ENCODE measurements around the gene BAHCC1. TPM values are rescaled to one million over a fixed set of nuclear protein-coding genes. Genes with fewer than 3 reads are reported as not detected.

Gene BAHCC1
- total and polyA plus RNA-seq, 2 of the 8 experiments (the other 6 are each of a cell fraction or from before 2014, with no cell fraction given), result 0.26 to 0.58 TPM

DNA sequence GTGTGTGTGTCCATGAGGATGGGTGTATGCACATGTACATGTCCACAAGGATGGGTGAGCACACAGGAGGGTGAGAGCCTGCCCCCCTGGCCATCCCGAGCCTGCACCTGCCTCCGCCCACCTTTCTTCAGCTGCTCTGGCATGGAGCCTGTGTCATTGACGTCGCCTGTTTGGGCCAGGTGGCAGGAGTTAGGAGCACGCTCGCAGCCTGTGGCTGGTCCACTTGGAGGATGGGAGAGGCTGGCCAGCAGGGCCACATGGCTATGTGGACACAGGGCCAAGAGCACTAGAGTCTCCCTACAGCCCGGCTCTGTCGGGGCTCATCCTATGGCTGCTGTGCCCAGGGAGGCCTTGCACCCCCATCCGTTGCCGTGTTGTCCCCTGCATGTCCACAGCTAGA is 21.4 kb downstream of the BAHCC1 start:
- FAIRE-seq (no peak), DNase-seq (ENCODE audit: low read depth in 1 of 2, low spot score in 2 of 2) (no peak)
- peaks cover 2% of the 10 kb centered on the region; the same call in 1 of the 2 replicates for H3K23me2 ChIP-seq (ENCODE audit: low read depth, low read length)
- H3K56ac ChIP-seq (replicated peaks; ENCODE audit: insufficient read length, low read depth, low read length), result no peak overlapping the region
- H4K5ac ChIP-seq (ENCODE audit: insufficient read length, low read depth, low read length), result no peak overlapping the region
- H2BK120ac ChIP-seq (replicated peaks; ENCODE audit: low read depth, low read length), result no peak overlapping the region
- 87% methylated on average over 10 of the region's 10 CpGs; no CpG with 5 or more reads in 1 of the 2 experiments for WGBS, 2 experiments (ENCODE audit: extremely low coverage in 1 of 2, insufficient coverage in 1 of 2, insufficient read length in 1 of 2, insufficient replicate concordance in 2 of 2, low coverage in 1 of 2, low lambda C conversion rate in 2 of 2, missing lambda C conversion rate in 1 of 2)
- peaks cover 0 to 7% (median 4%) of the 10 kb centered on the region in 4 experiments; a peak in 5 of 7 replicates for H3K4me1 ChIP-seq (replicated peaks in 1 of 4; ENCODE audit: control insufficient read depth in 3 of 4, insufficient read depth in 4 of 4, low read length in 3 of 4)
- H3K27me3 ChIP-seq (replicated peaks in 1 of 4; ENCODE audit: control insufficient read depth in 3 of 4, extremely low read depth in 1 of 4, insufficient read depth in 3 of 4, low read length in 3 of 4), result no peaks in the 10 kb centered on the region; a peak in 2 of 7 replicates
- no peak overlapping the region for H2BK20ac ChIP-seq (ENCODE audit: low read length)
- no peaks in the 10 kb centered on the region for H3K79me2 ChIP-seq (ENCODE audit: control insufficient read depth in 1 of 2, insufficient read depth in 2 of 2, low read length in 2 of 2)
- peak overlapping the region; percentile 47; the same call in 1 of the 2 replicates for H2AK5ac ChIP-seq (ENCODE audit: low read depth, low read length)
- H3K36me3 ChIP-seq (ENCODE audit: control insufficient read depth in 2 of 4, insufficient read depth in 4 of 4, low read length in 3 of 4), result no peaks in the 10 kb centered on the region
- 0 out of 2 replicates have a peak overlapping the region, but pooled peaks have one; percentile 53 for H2BK15ac ChIP-seq (ENCODE audit: low read length)
- ChIA-PET CTCF (ENCODE audit: partially characterized antibody) (interaction anchor here (0.8 to 6.9 kb wide), 2 partner anchors 24 to 428 kb away, joined by 3 to 31 read pairs; no protein-coding TSS in a partner anchor), POLR2A (ENCODE audit: partially characterized antibody) (interaction anchor here (1.3 kb wide), 1 partner anchor 20 kb away, joined by 3 read pairs; no protein-coding TSS in a partner anchor)
- H3K23ac ChIP-seq (ENCODE audit: insufficient read length), result no peak overlapping the region
- peak overlapping the region; percentile 40; the same call in 1 of the 2 replicates for H2BK5ac ChIP-seq (ENCODE audit: low read depth, low read length)
- H3K4me2 ChIP-seq (ENCODE audit: insufficient read depth in 1 of 2, low read depth in 2 of 2, low read length in 2 of 2), result no peak overlapping the region
- H3K14ac ChIP-seq (ENCODE audit: insufficient read length), result no peak overlapping the region
- peak overlapping the region; percentile 65 for H4K91ac ChIP-seq (replicated peaks; ENCODE audit: insufficient read length, low read length)
- no peak overlapping the region for H3K4ac ChIP-seq (replicated peaks; ENCODE audit: insufficient read length, low read depth, low read length)
- no peak overlapping the region for H2AFZ ChIP-seq (ENCODE audit: low read length)
- H3K9ac ChIP-seq (replicated peaks in 1 of 4; ENCODE audit: extremely low read depth in 1 of 4, low read depth in 3 of 4, low read length in 3 of 4), result no peak overlapping the region; a peak in 1 of 7 replicates
- no peaks in the 10 kb centered on the region for H3K79me1 ChIP-seq (ENCODE audit: low read depth, low read length)
- H2BK12ac ChIP-seq (ENCODE audit: low read depth, low read length), result no peak overlapping the region
- H3K9me3 ChIP-seq (ENCODE audit: insufficient read depth in 2 of 2, low read depth in 1 of 2, low read length in 1 of 2), result no peaks in the 10 kb centered on the region
- H4K20me1 ChIP-seq (replicated peaks in 1 of 2; ENCODE audit: control insufficient read depth in 1 of 2, insufficient read depth in 2 of 2, low read length in 2 of 2), result peaks cover 0 to 5% of the 10 kb centered on the region in 2 experiments
- H3K4me3 ChIP-seq (ENCODE audit: extremely low read depth in 1 of 4, insufficient read depth in 2 of 4, low read depth in 3 of 4, low read length in 4 of 4), result no peak overlapping the region
- H3K18ac ChIP-seq (ENCODE audit: extremely low read depth, low read length), result no peak overlapping the region
- no peak overlapping the region for H4K8ac ChIP-seq (ENCODE audit: extremely low read depth, insufficient read depth, low read length)
- H3K27ac ChIP-seq (ENCODE audit: low read depth, low read length), result no peak overlapping the region
- no peak for TF ChIP-seq JUND (IDR thresholded peaks at IDR 0.05; ENCODE audit: low read length)

Data from H1 (cell line).